ENCODE results near the gene SLC8A2.

SLC8A2 gene

GRCh38 chr19:47514151-47514868 is 42.6 kb upstream of the SLC8A2 start:
- DNase-seq (ENCODE audit: extremely low read depth, low read depth) = no peak
- TF ChIP-seq CTCF (IDR thresholded peaks at IDR 0.05; ENCODE audit: low read depth, low read length) = no peak

- no peak for TF ChIP-seq CTCF (IDR thresholded peaks at IDR 0.05; ENCODE audit: low read depth, low read length)
- DNase-seq (ENCODE audit: extremely low read depth, low read depth) = no peak
Measured at GRCh38 chr19:47512948-47513319, 41.2 kb upstream of the SLC8A2 start.

GRCh38 chr19:47512183-47512947 is 40.7 kb upstream of the SLC8A2 start:
- TF ChIP-seq CTCF (IDR thresholded peaks at IDR 0.05; ENCODE audit: low read depth, low read length) = no peak
- DNase-seq (ENCODE audit: extremely low read depth, low read depth) = peak; percentile 27

- no peak for TF ChIP-seq CTCF (IDR thresholded peaks at IDR 0.05; ENCODE audit: low read depth, low read length)
- no peak for DNase-seq (ENCODE audit: extremely low read depth, low read depth)
Measured at GRCh38 chr19:47511681-47512080, 40.0 kb upstream of the SLC8A2 start.

- no peak for TF ChIP-seq CTCF (IDR thresholded peaks at IDR 0.05; ENCODE audit: low read depth, low read length)
- DNase-seq (ENCODE audit: extremely low read depth, low read depth) = no peak
Measured at GRCh38 chr19:47511128-47511517, 39.4 kb upstream of the SLC8A2 start.

GRCh38 chr19:47510516-47511127 is 38.9 kb upstream of the SLC8A2 start:
- DNase-seq (ENCODE audit: extremely low read depth, low read depth) = no peak
- TF ChIP-seq CTCF (IDR thresholded peaks at IDR 0.05; ENCODE audit: low read depth, low read length) = no peak

GRCh38 chr19:47509973-47510372 is 38.3 kb upstream of the SLC8A2 start:
- TF ChIP-seq CTCF (IDR thresholded peaks at IDR 0.05; ENCODE audit: low read depth, low read length) = no peak
- DNase-seq (ENCODE audit: extremely low read depth, low read depth) = no peak

All from AG09319 (cell line).